BE2C (cell line): Measurements from ENCODE around the gene EDEM1.

Experiments used
- DNase-seq: peaks from one replicate; pipeline ENCODE4 v3.0.0-alpha.2; 2020
- H3K27me3 ChIP-seq: fragments of 250-450 bp; sonication (Bioruptor Pico); 2 replicates; pipeline ENCODE4 v1.5.1; 2020; ENCODE audit warnings: mild to moderate bottlenecking
- H3K36me3 ChIP-seq: fragments of 250-450 bp; sonication (Bioruptor Pico); 2 replicates; pipeline ENCODE4 v1.5.1; 2020; ENCODE audit warnings: mild to moderate bottlenecking
- H3K4me1 ChIP-seq: fragments of 250-450 bp; sonication (Bioruptor Pico); 2 replicates; pipeline ENCODE4 v1.5.1; 2020
- H3K4me3 ChIP-seq: 2 replicates; pipeline ENCODE4 v1.5.1; 2011; ENCODE audit warnings: low read depth, low read length
- H3K9me3 ChIP-seq: fragments of 250-450 bp; sonication (Bioruptor Pico); 2 replicates; pipeline ENCODE4 v1.5.1; 2020
- CTCF ChIP-seq: IDR thresholded peaks from 2 replicates; pipeline ENCODE4 v1.5.1; 2012; ENCODE audit warnings: mild to moderate bottlenecking, low read depth, low read length

The EDEM1 gene

GRCh38 chr3:5184499-5184898 lies 3.0 kb upstream of the EDEM1 start:
- Histone ChIP-seq H3K36me3 (no peaks in the 10 kb centered on the region), H3K27me3 (no peaks in the 10 kb centered on the region), H3K9me3 (no peaks in the 10 kb centered on the region), H3K4me1 (no peaks in the 10 kb centered on the region), H3K4me3 (no peak overlapping the region)
- TF ChIP-seq CTCF, result no peak
- no peak for DNase-seq

GRCh38 chr3:5185093-5185673 lies 2.3 kb upstream of the EDEM1 start:
- no peaks in the 10 kb centered on the region for H3K27me3 ChIP-seq
- H3K4me3 ChIP-seq, result no peak overlapping the region
- no peaks in the 10 kb centered on the region for H3K4me1 ChIP-seq
- H3K36me3 ChIP-seq, result no peaks in the 10 kb centered on the region
- no peaks in the 10 kb centered on the region for H3K9me3 ChIP-seq
- no peak for DNase-seq
- no peak for TF ChIP-seq CTCF

- H3K9me3 ChIP-seq, result no peaks in the 10 kb centered on the region
- no peak for TF ChIP-seq CTCF
- H3K4me3 ChIP-seq, result peak overlapping the region; percentile 66
- no peaks in the 10 kb centered on the region for H3K36me3 ChIP-seq
- H3K27me3 ChIP-seq, result no peaks in the 10 kb centered on the region
- H3K4me1 ChIP-seq, result no peaks in the 10 kb centered on the region
- DNase-seq, result no peak
Measured at GRCh38 chr3:5186089-5186857, 1.2 kb upstream of the EDEM1 start.

- TF ChIP-seq CTCF, result no peak
- H3K27me3 ChIP-seq, result no peaks in the 10 kb centered on the region
- H3K4me3 ChIP-seq, result peak overlapping the region; percentile 66
- H3K9me3 ChIP-seq, result no peaks in the 10 kb centered on the region
- DNase-seq, result no peak
- no peaks in the 10 kb centered on the region for H3K4me1 ChIP-seq
- H3K36me3 ChIP-seq, result no peaks in the 10 kb centered on the region
Measured at GRCh38 chr3:5186858-5187155, 700 bp upstream of the EDEM1 start.

GRCh38 chr3:5187920-5188418 lies 462 bp downstream of the EDEM1 start:
- no peak for TF ChIP-seq CTCF
- peak overlapping the region; percentile 72 for H3K4me3 ChIP-seq
- H3K4me1 ChIP-seq, result no peaks in the 10 kb centered on the region
- H3K27me3 ChIP-seq, result no peaks in the 10 kb centered on the region
- peak; percentile 24 for DNase-seq
- no peaks in the 10 kb centered on the region for H3K9me3 ChIP-seq
- H3K36me3 ChIP-seq, result no peaks in the 10 kb centered on the region
